HL-60/S4 treated with retinoic acid at 250 ng/mL for 4 days and 3 days (cell line): ENCODE results near the gene SLC38A3.
"Not testable (repeated sequence)": the region's sequence is repeated elsewhere in the genome, so short reads cannot be mapped to it uniquely, and the experiment has no call there.

Experiments
- in situ Hi-C: fragments of 300-500 bp; cut with MboI; formaldehyde crosslinking; loops from 2 replicates; pipeline ENCODE4 v1.7.0; 2022; ENCODE audit warnings: low sequenced_read_pairs

The SLC38A3 gene

DNA sequence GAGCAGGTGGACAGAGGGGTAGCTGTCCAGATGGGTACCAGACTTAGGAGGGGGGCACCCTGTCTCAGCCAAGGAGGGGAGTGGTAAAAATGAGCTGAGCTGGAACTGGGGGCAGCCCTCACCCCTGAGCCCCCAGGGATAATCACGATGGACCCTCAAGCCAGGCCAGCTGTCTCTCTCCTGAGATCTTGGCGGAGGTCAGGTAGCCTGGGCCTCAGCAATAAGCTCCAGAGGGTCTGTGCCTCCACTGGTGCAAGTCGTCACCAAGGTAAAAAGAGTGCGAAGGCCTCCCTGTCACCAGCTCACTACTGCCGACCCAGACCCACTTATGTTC is 5.1 kb downstream of the SLC38A3 start:
- in situ Hi-C loops, result no loop called here

GRCh38 chr3:50210510-50211367 is 5.7 kb downstream of the SLC38A3 start:
- in situ Hi-C loops, result no loop called here

DNA sequence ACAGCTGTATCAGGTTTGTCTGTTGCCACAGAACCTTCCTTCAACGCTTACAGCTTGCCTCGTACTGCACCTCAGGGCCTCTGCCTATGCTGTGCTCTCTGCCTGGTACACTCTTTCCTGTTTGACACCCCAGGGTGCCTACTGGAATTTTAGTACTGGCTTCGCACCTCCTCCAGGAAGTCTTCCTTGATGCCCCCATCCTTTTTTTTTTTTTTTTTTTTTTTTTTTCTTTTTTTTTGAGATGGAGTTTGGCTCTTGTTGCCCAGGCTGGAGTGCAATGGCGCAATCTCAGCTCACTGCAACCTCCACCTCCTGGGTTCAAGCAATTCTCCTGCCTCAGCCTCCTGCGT is 6.3 kb downstream of the SLC38A3 start:
- in situ Hi-C loops, result not testable (repeated sequence)

DNA sequence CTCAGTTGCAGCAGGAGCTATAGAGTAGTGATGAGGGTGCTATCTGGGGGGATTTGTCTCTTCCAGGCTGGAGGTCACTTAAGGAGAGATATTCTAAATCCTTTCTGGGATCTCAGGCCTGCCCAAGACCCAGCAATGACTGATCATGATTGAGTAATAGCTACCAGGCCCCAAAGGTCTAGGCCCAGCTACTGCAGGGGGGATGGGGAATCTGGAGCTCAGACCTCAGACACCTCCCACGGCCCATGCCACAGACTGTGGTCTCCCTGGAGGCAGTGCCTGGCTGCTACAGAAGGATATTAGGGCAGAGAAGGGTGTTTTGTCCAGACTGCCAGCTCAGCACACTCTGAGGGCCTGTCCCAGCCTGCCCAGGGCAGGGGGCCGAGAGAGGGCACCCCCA is 6.9 kb downstream of the SLC38A3 start:
- in situ Hi-C loops, result no loop called here

- in situ Hi-C loops, result no loop called here
Observed at GRCh38 chr3:50212502-50212901, 7.4 kb downstream of the SLC38A3 start.

DNA sequence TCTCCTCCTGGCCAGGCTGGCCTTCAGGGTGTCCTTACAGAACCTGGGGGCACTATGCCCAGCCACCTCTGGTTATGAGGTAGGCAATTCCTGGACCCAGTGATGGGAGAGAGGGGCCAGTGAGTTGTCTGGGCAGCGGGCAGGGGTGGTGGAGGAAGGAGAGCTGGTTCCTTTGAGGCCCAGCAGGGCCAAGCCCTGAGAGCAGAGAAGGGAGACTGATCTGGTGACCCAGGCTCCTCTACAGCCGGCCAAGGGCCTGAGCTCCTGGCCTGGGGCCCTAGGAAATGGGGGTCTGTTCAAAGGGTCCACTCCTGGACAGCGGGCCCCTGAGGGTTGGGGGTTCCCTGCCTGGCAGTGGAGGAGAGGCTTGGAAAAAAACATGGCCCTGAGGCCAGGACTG is 7.9 kb downstream of the SLC38A3 start:
- in situ Hi-C loops, result no loop called here

DNA sequence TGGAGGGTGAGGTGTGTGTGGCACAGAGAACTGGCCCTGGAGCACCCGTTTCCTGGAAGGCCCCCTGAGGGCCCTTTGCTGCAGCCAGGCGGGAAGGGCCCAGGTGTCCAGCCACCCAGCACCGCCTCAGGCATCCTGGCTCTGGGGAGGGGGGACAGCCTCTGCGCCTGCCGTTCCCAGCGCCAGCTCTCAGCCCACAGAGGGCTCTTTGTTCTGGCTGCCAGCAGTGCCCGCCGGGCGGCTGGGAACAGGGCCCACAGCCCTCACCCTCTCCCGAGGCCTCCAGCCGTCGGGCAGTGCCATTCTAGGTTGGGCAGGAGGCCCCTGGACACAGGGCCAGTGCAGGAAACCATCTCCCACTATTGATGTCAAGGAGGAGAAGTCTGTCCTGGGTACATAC is 8.3 kb downstream of the SLC38A3 start:
- in situ Hi-C loops, result no loop called here

- in situ Hi-C loops, result no loop called here
Observed at GRCh38 chr3:50214824-50215223, 9.8 kb downstream of the SLC38A3 start.

GRCh38 chr3:50215529-50215928 is 10.5 kb downstream of the SLC38A3 start:
- in situ Hi-C loops, result no loop called here

DNA sequence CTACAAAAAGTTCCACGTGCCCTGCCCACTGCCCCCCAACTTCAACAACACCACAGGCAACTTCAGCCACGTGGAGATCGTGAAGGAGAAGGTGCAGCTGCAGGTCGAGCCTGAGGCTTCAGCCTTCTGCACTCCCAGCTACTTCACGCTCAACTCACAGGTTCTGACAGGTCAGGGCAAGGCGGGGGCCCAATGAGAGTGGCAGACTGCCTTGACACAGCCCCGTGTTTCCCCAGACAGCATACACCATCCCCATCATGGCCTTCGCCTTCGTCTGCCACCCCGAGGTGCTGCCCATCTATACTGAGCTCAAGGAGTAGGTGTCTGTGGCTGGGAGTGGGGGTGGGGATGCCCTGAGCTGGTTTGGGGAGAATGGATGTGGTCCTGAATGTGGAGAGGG is 12.6 kb downstream of the SLC38A3 start:
- in situ Hi-C loops, result no loop called here

GRCh38 chr3:50218448-50218847 is 13.4 kb downstream of the SLC38A3 start:
- in situ Hi-C loops, result no loop called here

- in situ Hi-C loops, result no loop called here
Observed at GRCh38 chr3:50219285-50219684, 14.2 kb downstream of the SLC38A3 start.

DNA sequence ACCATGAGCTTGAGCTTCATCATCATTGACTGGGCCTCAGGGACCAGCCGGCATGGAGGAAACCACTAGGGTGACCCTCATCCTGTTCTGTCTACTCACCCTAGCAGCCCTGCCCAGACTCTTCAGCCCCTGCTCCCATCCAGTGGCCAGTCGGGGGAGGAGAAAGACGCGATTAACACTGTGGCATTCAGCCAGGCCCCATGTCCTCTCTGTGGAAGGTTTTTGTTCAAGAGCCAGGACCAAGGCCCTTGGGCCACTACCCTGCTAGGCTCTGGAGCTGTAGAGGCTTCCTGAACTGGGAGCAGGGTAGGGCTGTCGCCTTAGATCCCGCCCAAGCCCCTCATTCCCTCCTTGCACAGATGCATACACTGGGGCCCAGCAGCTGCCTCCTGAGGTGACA is 15.0 kb downstream of the SLC38A3 start:
- in situ Hi-C loops, result no loop called here

DNA sequence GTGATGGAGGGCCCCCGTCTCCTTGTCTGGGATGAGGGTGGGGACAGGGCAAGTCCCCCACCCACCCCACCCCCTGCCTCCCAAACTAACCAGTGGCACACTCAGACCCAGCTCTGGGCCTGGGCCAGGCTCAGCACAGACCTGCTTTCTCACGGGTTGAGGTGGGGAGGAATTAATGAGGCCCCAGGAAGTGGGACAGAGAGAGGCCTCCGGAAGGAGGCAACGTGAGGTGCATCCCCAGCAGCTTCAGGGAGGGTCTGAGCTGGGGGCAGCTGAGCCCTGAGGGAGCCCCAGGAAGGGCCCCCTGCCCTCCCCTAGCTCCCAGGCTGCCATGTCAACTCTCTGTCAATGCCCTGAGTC is 16.0 kb downstream of the SLC38A3 start:
- in situ Hi-C loops, result no loop called here

- in situ Hi-C loops, result no loop called here
Observed at GRCh38 chr3:50221411-50222168, 16.5 kb downstream of the SLC38A3 start.

- in situ Hi-C loops, result no loop called here
Observed at GRCh38 chr3:50222169-50222528, 17.1 kb downstream of the SLC38A3 start.

GRCh38 chr3:50224639-50225038 is 19.6 kb downstream of the SLC38A3 start:
- in situ Hi-C loops, result no loop called here

DNA sequence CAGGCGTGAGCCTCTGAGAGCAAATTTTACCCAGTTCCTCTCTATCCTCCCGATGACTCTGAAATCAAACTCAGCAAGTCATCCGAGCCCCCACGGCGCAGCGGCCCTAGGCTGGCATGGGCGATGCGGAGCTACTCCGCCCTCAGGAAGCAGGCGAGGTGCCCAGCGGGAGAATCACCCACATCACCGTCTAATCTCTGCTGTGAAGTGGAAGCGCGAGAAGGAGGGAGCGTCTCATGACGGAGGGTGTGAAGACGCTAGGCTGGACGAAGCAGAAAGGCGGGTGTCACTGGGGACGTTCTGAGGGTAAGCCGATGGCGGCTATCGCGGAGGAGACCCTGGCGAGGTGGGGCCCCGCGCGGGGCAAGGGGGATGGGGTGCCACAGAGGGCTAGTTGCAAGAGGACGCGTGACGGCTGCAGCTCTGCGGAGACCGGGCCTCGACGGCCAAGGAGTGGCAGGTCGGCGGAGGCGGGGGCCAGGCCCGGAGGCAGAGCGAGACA is 21.9 kb downstream of the SLC38A3 start:
- in situ Hi-C loops, result no loop called here

- in situ Hi-C loops, result no loop called here
Observed at GRCh38 chr3:50227390-50228183, 22.5 kb downstream of the SLC38A3 start.

GRCh38 chr3:50228184-50228763 is 23.2 kb downstream of the SLC38A3 start:
- in situ Hi-C loops, result not testable (repeated sequence)

DNA sequence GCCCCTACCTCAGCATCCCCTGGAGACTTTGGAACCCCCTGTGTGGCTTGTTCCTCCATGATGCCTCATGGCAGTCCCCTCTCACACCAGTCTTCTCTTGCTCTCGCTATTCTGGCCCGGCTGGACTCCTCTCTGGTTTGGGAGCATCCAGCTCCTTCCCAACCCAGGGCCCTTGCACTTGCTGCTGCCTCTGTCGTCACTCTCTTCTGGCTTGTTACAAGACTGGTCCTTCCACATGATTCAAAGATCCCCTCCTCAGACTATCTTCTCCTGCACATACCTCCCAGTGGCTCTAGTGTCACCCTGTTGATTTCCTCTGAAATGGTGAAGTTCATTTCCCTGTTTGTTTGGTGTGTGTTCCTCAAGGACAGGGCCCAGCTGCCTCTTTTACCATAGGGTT is 24.4 kb downstream of the SLC38A3 start:
- in situ Hi-C loops, result no loop called here
